ENCODE data around the gene LRP8. TPM values are rescaled to one million over a fixed set of nuclear protein-coding genes. Genes with fewer than 3 reads are reported as not detected.

Gene LRP8
- total and polyA plus RNA-seq, 2 of the 13 experiments (the other 11 are each of a cell fraction or from before 2014, with no cell fraction given): 17.3 to 17.4 TPM

DNA sequence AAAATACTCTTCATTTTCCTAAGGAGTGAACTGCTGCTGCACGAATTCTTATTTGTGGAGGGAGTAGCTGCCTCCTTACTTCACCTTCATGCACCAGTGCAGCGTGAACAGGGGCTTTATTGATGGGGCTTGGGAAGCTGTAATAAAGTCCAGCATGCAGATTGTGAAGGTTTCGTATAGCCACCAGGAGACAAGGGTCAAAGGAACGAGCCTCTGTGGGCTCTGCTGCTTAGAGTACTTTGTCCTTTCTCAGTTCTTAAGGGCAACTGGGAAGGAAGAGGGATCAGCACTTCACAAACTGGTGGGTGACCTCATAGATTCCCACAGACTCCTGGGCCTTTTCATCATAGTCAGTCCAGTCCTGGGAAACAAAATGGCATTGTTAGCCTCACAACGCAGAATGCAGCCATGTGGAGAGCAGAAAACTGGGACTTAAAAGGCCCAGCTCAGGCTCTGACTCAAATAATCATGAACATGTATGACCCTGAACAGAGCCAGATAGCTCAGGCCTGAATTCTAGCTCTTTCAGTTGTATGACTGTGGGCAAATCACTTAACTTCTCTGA is 113.4 kb downstream of the LRP8 start:
- Histone ChIP-seq H4K20me1 (ENCODE audit: insufficient read depth, low read length) (no peaks in the 10 kb centered on the region), H3K4me1 (ENCODE audit: insufficient read depth, low read length) (peaks cover 13% of the 10 kb centered on the region), H3K27ac (ENCODE audit: extremely low read length, insufficient read depth, low read length) (no peak overlapping the region), H3K4me2 (ENCODE audit: low read depth, low read length) (no peak overlapping the region), H3K9me3 (ENCODE audit: low read length) (no peaks in the 10 kb centered on the region), H3K4me3 (replicated peaks in 1 of 3; ENCODE audit: insufficient read depth in 1 of 3, low read depth in 2 of 3, low read length in 3 of 3) (no peak overlapping the region), H3K79me2 (ENCODE audit: insufficient read depth, low read length) (peaks cover 4% of the 10 kb centered on the region), H3K9ac (ENCODE audit: insufficient read depth, low read depth, low read length) (no peak overlapping the region), H2AFZ (ENCODE audit: low read length) (no peak overlapping the region), H3K27me3 (ENCODE audit: control insufficient read depth in 1 of 2, insufficient read depth in 2 of 2, low read length in 2 of 2) (no peaks in the 10 kb centered on the region), H3K36me3 (replicated peaks in 1 of 2; ENCODE audit: control insufficient read depth in 1 of 2, insufficient read depth in 2 of 2, low read length in 2 of 2) (peaks cover 19 to 43% of the 10 kb centered on the region in 2 experiments; a peak in 4 of 5 replicates)
- POLR2A ChIA-PET: interaction anchor here (1.2 to 1.8 kb wide), 3 partner anchors 19 to 25 kb away, joined by 3 to 5 read pairs (median 3); partner anchors contain the start of gene MAGOH
- no TSS peak for BruUV-seq (replicated peaks)
- whole genome bisulfite sequencing (ENCODE audit: low lambda C conversion rate): 69% methylated on average over 5 of the region's 5 CpGs
- ATAC-seq (no peak), FAIRE-seq (no peak), DNase-seq (ENCODE audit: low spot score) (no peak)
- intact Hi-C loops (cut with micrococcal nuclease; ENCODE audit: unreplicated experiment): no loop called here
- CTCF ChIA-PET (ENCODE audit: low intra/inter-chr PET ratio, low total read pairs): no interaction called here
- TF ChIP-seq PAXIP1 (CRISPR knock-in tag; conservative IDR thresholded peaks at IDR 0.05): no peak
- in situ Hi-C loops (cut with HindIII; ENCODE audit: extremely low pct_ligation_motif_present, low pct_unique_long_range_greater_than_20kb): no loop called here

DNA sequence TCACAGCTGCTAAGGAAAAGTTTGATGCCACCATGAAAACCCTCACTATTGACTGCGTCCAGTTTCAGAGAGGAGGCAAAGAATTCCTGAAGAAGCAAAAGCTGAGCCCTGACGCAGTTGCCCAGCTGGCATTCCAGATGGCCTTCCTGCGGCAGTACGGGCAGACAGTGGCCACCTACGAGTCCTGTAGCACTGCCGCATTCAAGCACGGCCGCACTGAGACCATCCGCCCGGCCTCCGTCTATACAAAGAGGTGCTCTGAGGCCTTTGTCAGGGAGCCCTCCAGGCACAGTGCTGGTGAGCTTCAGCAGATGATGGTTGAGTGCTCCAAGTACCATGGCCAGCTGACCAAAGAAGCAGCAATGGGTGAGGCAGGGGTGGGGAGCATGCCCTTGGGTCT is 116.9 kb downstream of the LRP8 start:
- Histone ChIP-seq H3K27me3 (ENCODE audit: control insufficient read depth in 1 of 2, insufficient read depth in 2 of 2, low read length in 2 of 2) (no peaks in the 10 kb centered on the region), H3K4me2 (ENCODE audit: low read depth, low read length) (no peak overlapping the region), H3K4me1 (ENCODE audit: insufficient read depth, low read length) (no peaks in the 10 kb centered on the region), H3K27ac (ENCODE audit: extremely low read length, insufficient read depth, low read length) (no peak overlapping the region), H3K9ac (ENCODE audit: insufficient read depth, low read depth, low read length) (no peak overlapping the region), H3K36me3 (replicated peaks in 1 of 2; ENCODE audit: control insufficient read depth in 1 of 2, insufficient read depth in 2 of 2, low read length in 2 of 2) (peaks cover 21 to 55% of the 10 kb centered on the region in 2 experiments; a peak in 4 of 5 replicates), H3K9me3 (ENCODE audit: low read length) (peaks cover 9% of the 10 kb centered on the region; the same call in 1 of the 2 replicates), H4K20me1 (ENCODE audit: insufficient read depth, low read length) (no peaks in the 10 kb centered on the region), H2AFZ (ENCODE audit: low read length) (no peak overlapping the region), H3K79me2 (ENCODE audit: insufficient read depth, low read length) (no peaks in the 10 kb centered on the region), H3K4me3 (replicated peaks in 1 of 3; ENCODE audit: insufficient read depth in 1 of 3, low read depth in 2 of 3, low read length in 3 of 3) (no peak overlapping the region)
- FAIRE-seq (no peak), ATAC-seq (no peak; the same call in 2 of the 3 replicates), DNase-seq (ENCODE audit: low spot score) (no peak)
- ChIA-PET POLR2A (no interaction called here), CTCF (ENCODE audit: low intra/inter-chr PET ratio, low total read pairs) (no interaction called here)
- in situ Hi-C loops (cut with HindIII; ENCODE audit: extremely low pct_ligation_motif_present, low pct_unique_long_range_greater_than_20kb) (no loop called here), intact Hi-C loops (cut with micrococcal nuclease; ENCODE audit: unreplicated experiment) (no loop called here)
- no TSS peak for BruUV-seq (replicated peaks)
- 100% methylated on average over 9 of the region's 11 CpGs for WGBS (ENCODE audit: low lambda C conversion rate)
- TF ChIP-seq ZNF441 (CRISPR knock-in tag; IDR thresholded peaks at IDR 0.05; ENCODE audit: borderline replicate concordance): no peak
- TF ChIP-seq U2AF1 (optimal IDR thresholded peaks at IDR 0.05; ENCODE audit: low read depth, low read length): no peak
- no peak for TF ChIP-seq RBAK (CRISPR knock-in tag; IDR thresholded peaks at IDR 0.05)
- no peak for TF ChIP-seq BCLAF1 (IDR thresholded peaks at IDR 0.05)
- TF ChIP-seq ZNF234 (CRISPR knock-in tag; conservative IDR thresholded peaks at IDR 0.05): no peak
- no peak for TF ChIP-seq PRDM4 (CRISPR knock-in tag; IDR thresholded peaks at IDR 0.05; ENCODE audit: borderline replicate concordance)
